HG03196 (cell line): Measurements from ENCODE around the gene CHST11.

ENCODE experiments used
- ATAC-seq: cut with Tn5 transposase; IDR thresholded peaks from one replicate; pipeline ENCODE4 v1.9.1; 2021; ENCODE audit not compliant: unreplicated experiment

Gene CHST11

DNA sequence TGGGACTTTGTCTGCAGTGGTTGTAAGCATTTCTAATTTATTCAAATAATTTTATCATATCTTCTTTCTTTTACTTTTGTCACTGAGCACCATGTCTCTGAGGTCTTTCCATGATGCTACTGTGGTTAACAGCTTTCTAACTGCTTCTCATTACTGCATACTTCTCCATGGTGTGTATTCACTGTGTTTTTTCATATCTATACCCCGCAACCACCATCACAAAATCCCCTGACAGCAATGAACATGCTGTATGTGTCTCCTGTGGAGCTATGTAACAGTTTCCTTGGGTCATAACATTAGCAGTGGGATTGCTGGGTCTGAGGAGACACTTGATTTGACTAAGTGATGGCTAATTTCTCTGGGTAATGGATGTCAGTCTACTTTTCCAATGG lies 29.2 kb upstream of the CHST11 start:
- no peak for ATAC-seq

DNA sequence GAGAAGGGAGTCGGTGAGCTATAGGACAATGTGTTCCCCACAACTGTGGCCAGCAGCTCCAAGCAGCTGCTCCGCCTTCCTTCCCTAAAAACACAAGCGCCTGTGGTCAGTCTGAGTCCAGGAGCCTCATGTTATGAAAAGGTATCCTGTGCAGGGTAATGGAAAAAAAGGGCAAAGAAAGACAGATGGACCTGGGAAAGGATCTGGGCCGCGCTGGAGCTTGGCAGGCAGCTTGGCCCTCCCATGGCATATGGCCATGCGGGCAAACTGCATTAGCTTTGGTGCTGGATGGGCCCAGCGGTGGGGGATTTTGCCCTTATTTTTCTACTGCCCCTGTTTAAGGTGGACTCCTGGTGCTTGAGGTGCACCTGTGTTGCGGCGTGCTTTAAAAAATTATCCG lies 23.7 kb upstream of the CHST11 start:
- no peak for ATAC-seq

DNA sequence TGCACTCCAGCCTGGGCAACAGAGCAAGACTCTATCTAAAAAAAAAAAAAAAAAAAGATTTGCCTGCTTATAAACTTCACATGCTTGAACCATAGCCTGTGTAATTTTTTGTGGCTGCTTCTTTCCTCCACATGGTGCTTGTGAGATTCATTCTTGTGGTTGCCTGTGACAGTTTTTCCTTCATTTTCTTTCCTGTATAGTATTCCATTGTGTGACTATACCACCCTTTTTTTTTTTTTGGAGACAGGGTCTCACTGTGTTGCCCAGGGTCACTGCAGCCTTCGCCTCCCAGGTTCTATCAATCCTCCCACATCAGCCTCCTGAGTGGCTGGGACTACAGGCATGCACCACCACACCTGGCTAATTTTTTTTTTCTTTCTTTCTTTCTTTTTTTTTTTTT lies 22.6 kb upstream of the CHST11 start:
- ATAC-seq: no peak

DNA sequence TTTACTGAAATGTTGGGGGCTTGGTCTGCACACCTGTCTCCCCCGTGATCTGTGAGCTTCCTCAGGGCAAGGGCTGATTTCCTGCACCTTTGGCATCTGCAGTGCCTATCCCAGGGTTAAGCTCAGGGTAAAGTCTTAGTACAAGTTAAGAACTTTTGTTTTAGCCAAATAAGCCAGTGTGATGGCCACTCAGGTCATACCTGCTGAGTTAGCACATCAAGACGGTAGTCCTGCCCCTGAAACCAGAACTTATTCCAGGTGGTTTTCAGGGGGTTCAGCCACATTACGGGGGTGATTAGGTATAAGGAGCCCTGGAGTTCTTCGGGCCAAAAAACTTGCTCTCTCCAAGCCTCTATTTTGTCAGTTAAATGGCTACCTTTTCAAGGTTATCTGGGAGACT lies 21.6 kb upstream of the CHST11 start:
- no peak for ATAC-seq

DNA sequence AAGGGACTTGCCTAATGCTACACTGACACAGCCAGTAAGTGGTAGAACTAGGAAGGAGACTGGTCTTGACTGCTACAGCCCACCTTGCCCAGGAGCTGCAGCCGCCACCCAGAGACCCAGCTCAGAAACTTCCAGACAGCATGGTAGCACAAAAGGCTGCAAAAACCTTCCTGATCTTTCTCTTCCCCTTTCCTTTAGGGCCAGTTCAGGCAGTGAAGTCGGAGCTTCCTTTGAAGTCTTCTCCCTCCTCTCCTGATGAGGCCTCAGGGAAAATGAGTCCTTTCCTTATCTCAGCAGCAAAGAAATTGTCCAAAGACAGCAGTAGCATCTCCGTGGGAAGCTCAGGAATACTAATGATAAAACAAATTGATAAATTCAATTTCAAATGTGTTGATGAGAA lies 21.0 kb upstream of the CHST11 start:
- no peak for ATAC-seq

DNA sequence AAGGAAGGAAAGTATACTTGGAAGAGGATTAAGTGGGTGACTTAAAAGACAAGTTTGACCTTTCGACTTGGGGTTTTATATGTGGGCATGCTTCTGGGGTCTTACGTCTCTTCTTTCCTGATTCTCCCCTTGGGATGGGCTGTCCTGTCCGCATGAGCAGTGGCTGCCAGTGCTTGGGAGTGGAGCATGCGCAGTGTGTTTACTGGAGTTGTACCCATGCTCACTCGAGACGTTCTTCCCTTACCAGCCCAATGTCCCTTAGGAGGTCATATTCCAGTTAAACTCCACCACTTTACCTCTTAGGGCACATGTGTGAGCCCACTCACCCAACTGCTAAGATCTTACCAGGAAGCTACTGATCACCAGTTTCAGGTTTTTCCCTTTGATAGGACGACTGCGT lies 20.0 kb upstream of the CHST11 start:
- ATAC-seq: no peak

DNA sequence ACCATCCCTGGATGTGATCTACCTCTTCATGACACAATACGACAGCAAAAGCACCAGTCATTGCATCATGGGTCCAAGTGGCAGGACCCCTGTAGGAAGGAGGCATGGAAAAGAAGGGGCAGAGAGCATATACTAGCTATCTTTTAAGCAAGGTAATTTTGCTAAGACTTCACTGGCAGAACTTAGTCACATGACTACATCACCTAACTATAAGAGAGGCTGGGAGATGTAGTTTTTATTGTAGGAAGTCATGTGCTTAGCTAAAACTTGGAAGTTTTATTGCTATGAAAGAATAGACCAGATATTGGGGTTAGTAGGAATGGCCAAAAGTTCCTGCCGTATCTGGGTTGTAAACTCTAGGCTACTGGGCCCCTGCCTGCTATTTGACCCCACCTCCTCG lies 18.6 kb upstream of the CHST11 start:
- no peak for ATAC-seq

DNA sequence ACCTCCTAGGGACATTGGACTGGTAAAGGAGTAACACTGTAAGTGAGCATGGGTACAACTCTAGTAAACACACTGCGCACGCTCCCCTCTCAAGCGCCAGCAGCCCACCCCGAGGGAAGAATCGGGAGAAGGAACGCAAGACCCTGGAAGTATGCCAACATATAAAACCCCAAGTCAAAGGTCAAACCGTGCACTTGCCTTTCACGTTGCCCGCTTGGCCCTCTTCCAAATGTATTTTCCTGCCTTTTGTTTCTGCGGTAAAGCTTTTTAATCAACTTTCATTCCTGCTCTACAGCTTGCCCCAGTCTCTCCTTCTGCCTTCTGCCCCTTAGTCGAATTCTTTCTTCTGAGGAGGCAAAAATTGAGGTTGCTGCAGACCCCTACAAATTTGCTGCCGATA lies 17.6 kb upstream of the CHST11 start:
- no peak for ATAC-seq

DNA sequence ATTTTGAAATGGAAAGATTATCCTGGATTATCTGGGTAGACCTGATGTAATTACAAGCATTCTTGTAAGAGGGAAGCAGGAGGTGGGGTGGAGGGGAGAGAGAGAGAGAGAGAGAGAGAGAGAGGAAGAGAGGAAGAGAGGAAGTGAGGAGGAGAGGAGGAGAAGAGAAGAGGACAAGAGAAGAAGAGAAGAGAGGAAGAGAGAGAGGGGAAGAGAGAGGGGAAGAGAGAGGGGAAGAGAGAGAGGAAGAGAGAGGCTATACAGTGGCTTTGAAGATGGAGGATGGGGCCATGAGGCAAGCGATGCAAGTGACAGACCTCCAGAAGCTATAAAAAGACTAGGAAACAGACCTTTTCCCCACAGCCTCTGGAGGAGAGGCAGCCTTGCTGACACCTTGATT lies 13.7 kb upstream of the CHST11 start:
- no peak for ATAC-seq

DNA sequence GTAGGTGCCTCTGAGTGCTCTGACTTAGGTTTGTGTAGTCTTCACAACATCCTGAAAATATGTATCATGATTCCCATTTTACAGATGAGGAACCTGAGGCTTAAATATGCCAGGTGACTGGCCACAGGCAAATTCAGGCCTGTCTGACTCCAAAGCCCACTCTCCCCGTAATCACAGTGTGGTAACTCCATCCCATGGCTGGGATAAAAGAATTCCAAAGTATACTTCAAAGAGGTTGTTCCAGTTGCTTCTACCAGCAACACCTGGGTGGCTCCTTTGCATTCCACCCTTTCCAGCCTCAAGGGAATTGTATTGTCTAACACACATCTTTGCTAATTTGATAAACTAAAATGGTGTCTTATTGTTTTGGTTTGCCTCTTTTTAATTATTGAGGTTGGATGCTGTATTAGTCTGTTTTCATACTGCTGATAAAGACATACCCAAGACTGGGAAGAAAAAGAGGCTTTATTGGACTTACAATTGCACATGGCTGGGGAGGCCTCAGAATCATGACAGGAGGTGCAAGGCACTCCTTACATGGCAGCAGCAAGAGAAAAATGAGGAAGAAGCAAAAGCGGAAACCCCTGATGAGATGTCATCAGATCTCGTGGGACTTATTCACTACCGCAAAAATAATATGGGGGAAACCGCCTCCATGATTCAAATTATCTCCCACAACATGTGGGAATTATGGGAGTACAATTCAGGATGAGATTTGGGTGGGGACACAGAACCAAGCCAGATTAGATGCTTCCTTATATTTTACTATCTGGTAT lies 9.9 kb upstream of the CHST11 start:
- no peak for ATAC-seq

DNA sequence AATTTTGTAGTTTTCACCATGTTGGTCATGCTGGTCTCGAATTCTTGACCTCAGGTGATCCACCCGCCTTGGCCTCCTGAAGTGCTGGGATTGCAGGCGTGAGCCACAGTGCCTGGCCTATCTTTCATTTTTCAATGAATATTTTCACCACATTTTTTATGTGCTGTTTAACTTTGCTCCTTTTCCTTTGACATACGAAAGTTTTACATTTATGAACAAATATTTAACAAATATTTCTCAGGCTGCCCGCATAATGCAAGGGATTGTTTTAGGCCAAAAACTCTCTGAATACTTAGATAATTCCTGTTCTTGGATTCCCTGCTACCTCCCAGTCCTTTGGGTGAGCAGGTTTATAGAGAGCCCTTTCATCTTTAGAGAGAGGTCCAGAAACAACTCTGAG lies 8.7 kb upstream of the CHST11 start:
- no peak for ATAC-seq

DNA sequence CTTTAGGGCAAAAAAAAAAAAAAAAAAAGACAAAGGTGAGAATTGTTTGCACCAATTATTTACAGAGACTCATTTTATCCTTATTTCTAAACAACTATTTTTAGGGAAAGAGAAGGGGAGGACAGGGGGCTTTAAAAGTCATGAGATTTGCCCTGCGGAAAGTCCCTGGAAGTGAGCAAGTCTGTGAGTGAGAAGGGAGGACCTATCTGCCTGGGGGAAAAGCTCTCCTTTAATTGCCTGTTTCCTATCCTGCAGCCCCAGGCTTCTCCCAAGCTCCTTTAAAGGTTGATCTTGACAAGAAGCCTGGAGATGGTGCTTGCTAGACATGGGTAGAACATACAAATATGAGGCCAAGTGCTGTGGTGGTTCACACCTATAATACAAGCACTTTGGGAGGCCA lies 8.3 kb upstream of the CHST11 start:
- ATAC-seq: no peak

DNA sequence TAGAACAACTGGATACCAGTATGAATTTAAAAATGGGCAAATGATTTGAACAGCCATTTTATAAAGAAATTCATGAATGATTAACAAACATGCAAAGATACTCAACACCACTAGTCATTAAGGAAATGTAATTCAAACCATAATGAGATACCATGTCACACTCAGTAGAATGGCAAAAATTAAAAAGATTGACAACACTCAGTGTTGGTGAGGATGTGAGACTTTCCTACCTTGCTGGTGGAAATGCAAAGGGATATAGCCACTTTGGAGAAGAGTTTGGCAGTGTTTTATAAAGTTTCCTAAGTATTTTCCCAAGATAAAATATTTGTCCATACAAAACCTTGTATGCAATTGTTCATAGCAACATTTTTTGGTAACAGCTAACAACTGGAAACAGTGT lies 6.0 kb upstream of the CHST11 start:
- no peak for ATAC-seq

DNA sequence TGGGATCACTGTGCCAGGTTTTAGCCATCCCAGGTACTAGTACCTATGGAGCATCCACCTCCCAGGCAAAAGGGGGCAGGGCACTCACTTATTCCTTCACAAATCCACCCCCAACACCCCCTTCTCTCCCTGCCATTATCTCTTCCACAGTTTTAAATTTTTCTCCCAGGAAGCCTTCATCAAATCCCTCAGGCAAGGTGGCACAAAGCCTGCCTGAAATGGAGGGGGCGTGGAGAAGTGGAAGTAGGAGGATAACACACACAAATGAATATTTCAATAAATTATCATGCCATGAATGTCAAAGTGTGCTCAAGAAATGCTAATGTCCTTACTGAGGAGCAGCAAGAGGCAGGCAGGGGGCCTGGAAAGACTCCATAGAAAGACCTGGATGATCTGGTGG lies 4.7 kb upstream of the CHST11 start:
- no peak for ATAC-seq

DNA sequence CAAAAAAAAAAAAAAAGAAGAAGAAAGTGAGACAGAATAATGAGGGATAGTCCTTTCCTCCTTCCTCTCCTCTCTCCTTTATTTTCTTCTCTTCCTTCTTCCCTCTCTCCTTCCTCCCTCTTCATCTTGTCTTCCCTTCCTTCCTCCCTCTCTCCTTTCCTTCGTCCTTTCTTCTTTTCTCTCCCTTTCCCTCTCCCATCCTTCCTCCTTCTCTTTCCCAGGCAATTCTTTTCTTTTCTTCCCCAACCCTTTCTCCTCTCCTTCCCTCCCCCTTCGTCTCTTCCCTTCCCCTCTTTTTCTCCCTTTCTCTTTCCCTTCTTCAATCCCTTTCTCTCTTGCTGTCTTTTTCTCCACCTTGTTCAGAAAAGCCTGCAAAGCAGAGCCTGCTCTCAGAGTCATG lies 3.6 kb upstream of the CHST11 start:
- no peak for ATAC-seq

DNA sequence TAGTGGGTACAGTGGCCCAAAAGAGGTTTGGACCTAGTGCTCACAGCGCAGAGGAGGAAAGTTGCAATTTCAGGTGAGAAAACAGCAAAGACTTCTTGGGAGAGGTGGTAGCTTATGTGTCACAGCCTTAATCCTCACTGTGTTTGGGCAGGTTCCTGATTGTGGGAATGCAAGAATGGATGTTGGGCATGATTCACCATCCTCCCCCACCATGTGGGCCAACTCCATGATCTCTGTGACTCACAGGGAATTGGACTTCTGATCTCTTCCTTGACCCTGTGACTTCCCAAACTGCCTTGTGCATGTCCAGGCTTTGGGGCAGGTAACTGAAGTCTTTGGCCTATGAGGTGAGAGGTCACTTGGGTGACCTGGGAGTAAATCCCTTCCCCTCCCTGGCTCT lies 1.8 kb upstream of the CHST11 start:
- no peak for ATAC-seq

DNA sequence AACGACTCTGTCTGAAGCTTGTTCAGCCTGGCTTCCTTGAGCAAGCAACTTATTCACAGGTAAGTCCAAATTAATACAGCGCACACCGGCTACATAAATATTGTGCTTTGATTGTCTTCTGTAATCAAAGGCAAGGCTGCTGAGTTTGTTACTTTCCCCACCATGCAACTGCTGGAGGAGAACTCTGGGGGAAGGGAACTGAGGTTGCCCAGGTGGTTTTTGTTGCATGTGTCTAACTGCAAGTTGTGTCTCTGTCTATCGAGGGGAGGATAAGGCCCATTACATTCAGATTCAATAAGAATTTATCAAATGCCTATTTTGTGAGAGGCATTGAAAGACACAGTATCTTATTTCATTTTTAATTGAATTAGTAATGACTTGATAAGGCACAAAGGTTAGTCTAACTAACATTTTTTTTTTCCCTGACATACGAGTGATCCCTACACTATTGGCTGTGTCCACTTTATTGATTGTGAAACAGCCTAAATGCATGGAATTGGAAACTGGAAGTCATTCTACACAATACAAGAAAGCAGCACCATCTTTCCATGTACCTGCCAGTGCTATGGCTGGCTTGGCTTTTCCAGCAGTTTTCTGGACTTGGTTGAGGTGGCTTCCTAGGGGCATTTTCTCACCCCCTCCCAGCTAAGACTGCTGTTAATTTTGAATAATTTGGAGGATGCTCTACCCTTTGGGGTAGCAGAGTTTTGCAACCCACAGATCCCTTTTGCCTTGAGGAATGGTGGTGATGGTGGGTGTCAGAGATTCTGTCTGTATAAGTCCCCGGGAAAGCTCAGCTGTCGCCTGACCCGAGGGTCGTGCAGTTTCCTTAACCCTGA lies 951 bp upstream of the CHST11 start:
- ATAC-seq: no peak

DNA sequence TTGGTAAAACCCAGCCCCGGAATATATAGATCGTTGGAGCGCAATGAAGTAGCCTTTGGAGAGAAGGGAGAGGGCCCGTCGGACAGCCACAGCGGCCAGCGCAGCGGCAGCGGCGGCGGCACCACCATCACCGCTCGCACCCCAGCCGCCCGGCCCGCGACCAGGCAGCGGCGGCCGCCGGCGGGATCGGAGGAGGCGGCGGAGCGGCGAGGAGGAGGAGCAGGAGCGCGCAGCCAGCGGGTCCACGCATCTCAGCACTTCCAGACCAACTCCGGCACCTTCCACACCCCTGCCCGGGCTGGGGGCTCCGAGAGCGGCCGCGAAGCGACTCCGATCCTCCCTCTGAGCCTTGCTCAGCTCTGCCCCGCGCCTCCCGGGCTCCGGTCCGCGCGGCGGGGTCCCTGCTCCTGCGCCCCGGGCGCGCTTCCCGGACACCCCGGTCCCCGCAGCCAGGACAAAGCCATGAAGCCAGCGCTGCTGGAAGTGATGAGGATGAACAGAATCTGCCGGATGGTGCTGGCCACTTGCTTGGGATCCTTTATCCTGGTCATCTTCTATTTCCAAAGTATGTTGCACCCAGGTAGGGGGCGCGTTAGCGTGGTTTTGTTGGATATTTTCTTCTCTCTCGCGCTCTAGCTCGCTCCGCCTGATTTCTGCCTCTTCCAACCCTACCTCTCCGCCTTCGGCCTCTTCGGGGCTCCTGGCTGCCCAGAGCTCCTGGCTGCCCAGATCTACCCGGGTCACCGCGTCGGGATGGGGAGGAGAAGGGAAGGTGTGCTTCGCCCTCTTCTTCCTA lies 400 bp downstream of the CHST11 start:
- peak; percentile 11 for ATAC-seq

DNA sequence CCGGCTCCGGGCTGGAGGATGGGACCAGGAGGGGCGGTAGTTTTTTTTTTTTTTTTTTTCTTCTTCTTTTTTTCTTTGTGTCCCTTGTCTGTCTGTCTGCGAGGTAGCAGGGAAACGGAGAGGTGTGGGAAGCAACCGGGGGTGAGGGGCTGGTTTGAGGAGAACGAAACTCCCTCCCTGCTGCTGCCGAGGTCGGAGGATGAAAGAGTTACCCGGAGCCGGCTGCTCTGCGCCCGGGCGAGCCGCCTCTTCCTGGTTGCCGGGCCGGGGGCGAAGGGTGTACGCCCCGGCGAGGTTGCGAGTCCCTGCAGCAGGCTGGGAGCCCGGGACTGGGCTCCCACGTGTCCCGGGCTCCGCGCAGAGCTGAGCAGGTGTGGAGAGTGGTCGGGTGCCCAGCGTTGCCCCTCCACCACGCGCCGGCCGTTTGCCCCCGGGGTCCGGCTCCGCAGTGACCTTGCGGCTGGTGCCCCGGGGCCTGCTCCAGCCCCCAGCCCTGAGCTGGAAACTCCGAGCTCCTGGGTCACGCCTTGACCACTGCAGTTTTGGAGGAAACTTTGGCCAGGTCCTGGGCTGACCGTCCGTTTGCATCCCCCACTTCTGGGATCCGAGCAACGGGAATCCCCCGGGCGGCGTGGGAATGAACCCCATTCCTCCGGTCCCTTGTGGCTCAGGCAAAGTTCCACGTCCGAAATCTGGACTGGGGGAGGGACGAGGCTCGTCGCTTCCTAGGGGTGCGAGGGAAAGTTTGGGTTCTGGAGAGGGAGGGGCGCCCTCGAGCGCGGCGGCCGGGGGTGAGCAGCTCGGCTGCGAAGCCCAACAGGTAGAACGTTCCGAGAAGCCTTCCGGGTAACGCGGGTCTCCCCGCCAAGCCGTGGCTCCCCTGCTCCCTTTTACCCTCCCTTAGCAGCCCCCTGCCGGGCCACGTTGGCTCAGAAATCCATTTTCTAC lies 1.3 kb downstream of the CHST11 start:
- ATAC-seq: no peak

DNA sequence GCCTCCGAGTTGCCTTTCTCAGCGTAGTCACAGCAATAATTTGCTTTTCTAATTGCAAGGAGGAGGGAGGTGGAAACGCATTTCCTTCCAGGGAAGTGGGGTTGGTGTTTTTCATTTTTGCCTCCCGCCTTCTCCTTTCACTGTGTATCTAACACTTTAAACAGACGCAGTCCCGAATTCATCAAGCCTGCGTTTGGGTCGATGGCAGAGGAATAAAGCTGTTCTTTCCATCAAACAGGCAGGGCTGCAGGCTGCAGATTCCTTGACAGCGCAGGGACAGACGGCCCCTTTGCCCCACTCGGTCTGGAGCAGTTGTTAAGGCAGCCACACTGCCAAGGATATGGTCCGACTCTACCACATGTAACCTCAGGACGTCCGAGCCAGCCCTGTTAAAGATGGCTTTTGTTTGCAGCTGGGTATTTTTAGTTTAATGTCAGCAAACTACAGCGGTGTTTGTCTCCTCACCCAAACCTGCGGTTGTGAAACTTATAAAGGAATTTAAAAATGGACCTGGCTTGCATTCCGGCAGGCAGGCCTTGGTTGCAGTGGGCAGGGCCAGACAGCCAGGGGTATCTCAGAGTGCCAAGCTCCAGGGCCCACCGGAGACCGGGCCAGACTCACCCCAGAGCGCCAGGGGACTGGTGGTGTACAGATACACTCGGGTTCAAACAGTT lies 2.1 kb downstream of the CHST11 start:
- no peak for ATAC-seq
